HG02840 (cell line): ENCODE results near the gene TMEM109.
"Not testable (repeated sequence)": the region's sequence is repeated elsewhere in the genome, so short reads cannot be mapped to it uniquely, and the experiment has no call there.

Experiments
- ATAC-seq: cut with Tn5 transposase; IDR thresholded peaks from one replicate; pipeline ENCODE4 v1.9.1; 2021; ENCODE audit warnings: mild to moderate bottlenecking, moderate library complexity, moderate number of reproducible peaks; ENCODE audit not compliant: unreplicated experiment, low FRiP score

Gene TMEM109

DNA sequence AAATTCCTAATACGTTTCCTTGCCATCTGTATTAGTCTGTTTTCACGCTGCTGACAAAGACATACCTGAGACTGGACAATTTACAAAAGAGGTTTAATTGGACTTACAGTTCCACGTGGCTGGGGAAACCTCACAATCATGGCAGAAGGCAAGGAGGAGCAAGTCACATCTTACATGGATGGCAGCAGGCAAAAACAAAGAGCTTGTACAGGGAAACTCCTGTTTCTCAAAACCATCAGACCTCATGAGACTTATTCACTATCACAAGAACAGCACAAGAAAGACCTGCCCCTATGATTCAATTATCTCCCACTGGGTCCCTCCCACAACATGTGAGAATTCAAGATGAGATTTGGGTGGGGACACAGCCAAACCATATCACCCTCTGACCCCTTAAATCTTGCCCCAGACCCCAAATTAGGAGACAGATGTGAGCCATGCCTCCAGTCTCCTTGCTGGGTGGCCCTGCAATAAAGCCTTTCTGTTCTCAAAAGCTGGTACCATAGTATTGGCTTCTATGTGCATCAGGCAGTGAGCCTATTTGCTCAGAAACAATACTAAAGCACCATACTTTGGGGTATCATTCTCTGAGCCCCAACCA lies 4.2 kb upstream of the TMEM109 start:
- ATAC-seq = not testable (repeated sequence)

DNA sequence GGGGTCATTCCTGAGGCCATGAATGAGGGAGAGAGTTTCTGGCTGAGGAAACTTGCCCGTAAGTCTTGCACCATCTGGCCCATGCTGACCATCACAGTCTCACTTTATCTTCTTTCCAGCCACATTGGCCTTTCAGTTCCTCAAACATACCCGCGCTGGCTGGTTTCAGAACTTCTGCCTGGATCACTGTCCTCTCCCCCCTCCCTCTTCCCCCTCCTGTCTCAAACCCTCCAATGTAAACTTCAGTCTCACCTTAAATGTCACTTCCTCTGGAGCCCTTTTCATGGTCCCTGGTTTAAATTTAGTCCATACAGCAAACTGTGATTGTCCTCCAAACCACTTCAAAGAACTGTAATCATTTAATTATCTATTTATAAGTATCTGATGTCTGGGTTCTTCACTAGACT lies 3.7 kb upstream of the TMEM109 start:
- ATAC-seq = peak; percentile 24

DNA sequence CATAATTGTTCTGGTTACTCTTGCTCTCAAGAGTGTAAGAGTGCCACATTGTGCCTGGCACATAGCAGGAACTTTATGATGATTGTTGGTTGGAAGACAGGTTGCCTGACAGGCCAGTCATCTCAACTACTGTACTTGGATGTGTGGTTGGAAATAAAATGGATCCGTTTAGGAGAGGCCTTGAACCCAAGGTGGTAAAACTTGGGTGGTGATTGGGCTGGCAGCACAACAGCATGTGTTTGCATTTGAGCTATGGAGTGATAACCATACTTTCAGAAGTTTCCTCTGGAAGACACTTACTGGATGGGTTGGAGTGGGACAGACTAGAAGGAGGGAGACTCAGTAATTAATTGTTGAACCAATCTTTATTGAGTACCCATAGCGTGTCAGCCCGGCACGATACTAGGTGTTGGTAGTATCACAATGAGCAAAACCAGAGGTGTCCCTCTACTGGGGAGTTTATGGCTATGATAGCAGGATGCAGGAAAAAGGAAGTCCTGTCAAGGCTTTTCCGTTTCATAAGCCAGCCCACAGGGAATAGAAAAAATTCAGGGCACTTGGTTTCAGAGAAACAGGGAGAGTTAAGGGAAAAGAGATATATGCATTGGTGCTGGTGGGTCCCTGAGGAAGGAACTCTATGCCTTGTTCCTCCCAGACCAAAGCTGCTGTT lies 3.1 kb upstream of the TMEM109 start:
- ATAC-seq = no peak

DNA sequence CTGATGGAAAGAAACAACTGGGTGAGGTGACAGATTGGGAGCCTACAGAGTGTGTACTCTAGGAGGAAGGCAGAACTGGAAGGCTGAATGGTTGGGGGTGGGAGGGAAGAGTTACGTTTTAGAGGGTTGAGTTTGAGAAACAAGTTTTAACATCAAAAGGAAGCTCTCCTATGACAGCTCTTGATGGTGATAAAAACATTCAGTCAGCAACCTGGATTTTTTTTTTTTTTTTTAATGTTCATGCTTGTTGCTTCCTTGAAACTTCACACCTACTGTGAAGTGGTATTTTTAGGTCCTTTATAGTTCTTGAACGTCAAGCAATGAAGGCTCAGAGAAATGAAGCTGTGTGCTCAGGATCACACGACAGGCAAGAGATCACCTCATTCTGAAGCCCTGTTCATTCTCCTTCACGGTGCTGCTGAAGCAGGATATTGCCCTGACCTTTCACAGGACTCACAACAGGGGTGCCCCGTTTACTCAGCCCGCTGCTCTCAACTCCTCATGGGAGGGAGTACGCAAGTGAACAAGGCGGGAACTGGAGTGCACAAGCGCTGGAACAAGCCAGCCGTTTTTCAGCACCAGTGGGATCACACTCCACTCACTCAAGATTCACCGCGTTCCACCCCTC lies 1.6 kb upstream of the TMEM109 start:
- no peak for ATAC-seq

DNA sequence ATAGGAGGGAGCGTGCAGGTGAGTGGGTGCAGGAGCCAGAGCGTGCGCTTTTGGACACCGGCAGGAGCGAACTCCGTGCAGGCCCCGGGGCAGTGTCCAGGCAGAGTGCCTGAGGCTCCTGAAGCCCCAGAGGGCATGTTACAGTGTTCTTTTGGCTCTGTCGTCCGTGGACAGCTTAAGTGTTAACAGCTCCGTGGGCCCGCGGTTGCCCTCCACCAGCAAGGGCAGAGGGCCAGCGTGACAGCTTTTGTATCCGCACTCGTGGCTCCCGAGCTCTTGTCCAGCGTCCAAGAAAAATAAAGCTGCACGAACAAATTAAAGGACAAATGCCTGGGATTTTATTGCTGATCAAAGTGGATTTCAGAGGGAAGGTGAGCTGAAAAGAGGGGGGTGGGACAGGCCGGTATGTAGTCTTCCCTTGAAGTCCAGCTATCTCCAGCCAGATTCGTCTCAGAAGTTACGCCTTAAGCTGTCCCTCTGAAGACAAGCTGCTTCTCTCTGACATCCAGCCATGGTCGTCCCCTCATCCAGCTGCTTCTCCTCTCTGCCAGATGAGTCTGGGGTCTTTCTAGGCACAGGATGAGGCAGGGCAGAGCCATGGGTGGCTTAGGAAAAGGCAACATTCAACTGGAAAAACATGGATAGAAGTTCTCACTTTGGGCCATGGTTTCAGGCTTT lies 968 bp upstream of the TMEM109 start:
- no peak for ATAC-seq

DNA sequence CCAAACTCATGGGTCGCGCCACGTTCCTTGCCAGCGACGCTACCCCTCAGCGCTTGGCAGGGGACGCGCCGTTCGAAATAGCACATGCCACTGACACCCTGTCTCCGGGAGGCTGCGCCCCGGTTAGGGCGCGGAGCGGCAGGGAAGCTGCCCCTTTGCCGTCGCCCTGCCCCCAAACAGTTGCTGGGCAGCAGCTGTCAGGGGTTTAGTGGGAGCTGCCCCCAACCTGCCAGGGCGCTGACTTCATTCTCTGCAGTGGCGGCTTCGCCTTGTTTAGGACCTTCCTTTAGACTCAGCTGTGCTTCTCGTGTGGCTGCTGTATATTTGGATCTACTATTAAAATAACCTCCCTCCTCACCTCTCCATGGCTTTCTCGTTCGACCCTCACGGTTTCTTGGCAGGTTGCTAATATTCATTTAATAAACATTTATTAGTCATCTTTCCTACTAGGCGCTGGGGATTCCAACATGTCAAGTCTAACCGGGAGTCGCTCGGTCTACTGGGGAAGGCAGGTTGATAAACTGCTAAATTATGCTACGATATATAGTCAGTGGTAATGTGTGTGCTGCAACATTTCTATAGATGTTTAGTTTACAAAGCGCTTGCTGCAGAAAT lies 782 bp downstream of the TMEM109 start:
- ATAC-seq = peak; percentile 1

DNA sequence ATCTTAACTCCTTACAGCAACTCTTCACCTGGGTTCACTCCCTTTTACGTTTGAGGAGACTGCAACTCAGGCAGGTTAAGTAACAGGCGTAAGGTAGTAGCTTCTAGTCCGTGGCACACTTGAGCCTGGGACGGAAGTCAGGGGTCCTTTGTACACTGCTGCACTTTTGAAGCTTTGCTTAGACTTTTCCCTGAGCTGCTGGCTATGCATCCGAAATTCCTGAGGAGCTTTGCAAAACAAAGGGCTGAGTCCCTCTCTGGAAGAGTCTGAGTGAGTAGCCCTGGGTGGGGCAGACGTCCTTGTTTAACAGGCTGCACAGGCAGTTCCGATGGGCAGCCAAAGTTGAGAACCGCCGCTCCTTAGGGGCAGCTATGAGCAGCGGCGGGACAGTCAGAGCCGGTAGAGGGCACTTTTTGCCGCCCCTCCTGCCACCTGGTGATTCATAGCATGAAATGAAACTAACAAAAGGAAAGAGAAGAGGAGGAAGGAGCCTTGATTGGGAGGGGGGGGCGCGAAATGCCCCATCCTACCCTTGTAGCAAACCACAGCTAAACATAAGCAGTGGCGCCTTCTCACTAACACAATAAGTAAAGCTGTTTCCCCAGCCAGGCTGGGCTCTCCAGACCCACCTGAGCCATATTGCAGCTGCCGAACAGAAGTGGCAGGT lies 1.4 kb downstream of the TMEM109 start:
- ATAC-seq = no peak

DNA sequence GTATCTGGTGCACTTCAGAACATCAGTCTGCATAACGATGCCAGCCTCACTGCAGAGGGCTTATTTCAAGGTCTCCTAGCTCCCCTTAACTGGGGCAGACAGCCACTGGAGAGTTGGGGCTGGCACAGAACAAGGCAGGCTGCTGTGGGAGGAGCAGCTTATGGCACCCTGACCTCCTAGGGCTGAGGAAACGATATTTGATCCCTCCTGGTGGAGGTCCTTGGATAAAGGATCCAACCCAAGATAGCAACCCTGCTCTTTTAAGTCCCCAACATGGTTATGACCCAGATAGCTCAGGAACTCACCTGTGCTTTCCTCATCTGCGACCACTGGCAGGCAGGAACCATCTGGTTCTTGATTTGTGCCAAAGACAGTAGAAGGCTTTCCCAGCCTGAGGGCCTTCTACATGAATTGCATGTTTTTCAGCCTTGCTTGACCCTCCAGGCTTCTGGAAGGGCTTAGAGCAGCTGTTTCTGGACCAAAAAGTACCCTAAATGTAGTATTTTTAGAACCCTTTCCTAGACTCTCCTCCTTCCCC lies 2.8 kb downstream of the TMEM109 start:
- no peak for ATAC-seq

DNA sequence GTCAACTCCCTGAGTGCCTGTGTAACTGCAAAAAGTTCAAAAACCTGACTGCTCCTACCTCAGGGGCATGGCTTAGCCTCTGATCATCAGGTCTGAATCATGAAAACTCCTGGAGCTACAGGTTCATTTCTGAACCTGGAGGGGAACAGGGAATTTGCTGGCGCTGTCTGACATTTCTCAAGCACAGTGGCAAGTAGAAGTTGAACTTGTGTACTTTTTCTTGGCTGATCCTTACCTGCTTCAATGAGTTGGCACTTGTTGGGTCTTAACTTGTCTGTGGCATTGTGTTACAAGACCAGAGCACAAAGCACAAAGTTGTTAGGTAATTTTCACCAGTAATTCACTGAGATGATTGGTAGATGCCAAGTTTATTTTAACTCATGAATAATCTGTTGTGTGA lies 3.3 kb downstream of the TMEM109 start:
- ATAC-seq = no peak

DNA sequence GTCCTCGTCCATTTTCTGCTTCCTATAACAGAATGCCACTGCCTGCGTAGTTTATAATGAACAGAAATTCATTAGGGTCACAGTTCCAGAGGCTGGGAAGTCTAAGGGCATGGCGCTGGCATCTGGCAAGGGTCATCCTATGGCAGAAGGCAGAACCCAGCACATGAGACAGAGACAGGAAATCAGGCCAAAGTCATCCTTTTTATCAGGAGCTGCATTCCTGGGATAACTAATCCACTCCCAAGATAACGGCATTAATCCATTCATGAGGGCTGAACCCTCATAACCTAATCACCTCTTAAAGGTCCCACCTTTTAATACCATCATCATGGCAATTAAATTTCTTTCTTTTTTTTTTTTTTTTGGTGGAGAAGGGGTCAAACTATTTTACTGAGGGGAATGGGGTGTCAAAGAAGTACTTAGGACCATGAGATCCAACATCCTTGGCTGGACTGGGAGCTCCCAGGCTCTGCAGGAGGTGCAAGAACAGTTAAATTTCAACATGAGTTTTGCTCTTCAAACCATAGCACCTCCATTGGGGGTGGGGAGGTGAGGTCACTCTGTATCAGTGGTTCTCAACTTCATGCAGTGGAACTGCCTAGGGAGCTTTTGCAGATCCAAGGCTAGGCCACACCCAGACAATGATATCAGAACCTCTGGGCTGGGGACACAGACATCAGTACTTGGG lies 4.4 kb downstream of the TMEM109 start:
- ATAC-seq = no peak

DNA sequence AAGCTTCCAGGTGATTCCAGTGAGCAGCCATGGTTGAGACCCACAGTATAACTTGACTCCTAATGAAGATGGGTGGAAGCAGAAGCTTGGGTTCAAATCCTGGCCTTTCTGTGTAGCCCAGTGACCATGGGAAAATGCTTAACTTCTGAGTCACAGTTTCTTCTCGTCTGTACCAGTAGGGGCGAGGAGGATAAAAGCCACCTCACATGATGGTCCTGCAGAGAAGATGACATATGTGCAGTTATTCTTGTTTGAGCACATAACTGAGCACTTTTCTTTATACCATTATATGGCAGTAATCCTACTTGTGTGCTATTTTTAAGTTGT lies 4.9 kb downstream of the TMEM109 start:
- ATAC-seq = no peak

DNA sequence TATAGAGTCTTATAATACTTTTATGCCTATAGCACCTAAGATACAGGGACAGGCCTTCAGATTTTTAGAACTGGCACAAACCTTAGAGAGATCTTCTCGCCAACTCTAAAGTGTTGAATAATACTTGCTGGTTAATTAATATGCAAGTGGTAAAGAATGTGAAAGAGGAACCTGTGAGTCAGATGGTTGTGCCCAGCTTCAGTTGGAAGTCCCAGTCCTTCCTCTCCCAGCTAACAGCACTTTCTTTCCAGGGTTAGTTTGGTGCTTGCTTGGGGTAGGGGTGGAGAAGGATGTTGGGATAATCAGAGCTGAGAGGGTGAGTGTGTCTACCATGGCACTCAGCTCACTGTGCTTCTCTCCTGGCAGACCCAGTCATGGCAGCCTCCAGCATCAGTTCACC lies 5.4 kb downstream of the TMEM109 start:
- ATAC-seq = no peak

DNA sequence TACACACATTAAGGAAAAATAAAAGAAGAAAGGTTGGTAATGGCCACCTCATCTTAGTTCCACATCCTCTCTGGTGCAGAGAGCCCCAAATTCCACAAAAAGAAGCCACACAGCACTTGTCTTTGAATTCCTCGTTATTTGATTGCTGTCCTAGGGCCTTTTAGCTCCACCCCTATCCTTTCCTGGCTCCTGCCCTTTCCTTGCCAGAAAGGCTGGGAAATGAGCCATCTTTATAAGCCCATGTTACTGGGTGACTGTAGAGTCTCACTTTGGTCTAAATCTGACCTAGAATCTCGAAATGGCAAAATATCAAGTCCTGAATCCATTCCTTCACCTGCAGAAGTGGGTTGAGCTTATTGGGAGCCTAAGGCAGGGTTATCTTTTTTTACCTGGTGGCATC lies 6.0 kb downstream of the TMEM109 start:
- ATAC-seq = no peak

DNA sequence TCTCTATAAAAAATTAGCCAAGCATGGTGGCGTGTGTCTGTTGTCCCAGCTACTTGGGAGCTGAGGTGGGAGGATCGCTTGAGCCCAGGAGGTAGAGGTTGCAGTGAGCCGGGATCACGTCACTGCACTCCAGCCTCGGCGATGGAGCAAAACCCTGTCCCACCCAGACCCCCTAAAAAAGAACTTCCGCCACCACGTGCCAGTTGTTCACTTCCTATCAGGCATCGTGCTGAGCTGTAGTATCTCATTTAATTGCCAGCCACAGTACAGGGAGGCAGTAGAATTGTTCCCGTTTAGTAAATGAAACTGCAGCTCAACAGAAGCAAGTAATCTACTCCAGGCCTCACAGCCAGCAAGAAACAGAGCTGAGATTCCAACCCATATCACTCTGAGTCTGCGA lies 7.3 kb downstream of the TMEM109 start:
- no peak for ATAC-seq

DNA sequence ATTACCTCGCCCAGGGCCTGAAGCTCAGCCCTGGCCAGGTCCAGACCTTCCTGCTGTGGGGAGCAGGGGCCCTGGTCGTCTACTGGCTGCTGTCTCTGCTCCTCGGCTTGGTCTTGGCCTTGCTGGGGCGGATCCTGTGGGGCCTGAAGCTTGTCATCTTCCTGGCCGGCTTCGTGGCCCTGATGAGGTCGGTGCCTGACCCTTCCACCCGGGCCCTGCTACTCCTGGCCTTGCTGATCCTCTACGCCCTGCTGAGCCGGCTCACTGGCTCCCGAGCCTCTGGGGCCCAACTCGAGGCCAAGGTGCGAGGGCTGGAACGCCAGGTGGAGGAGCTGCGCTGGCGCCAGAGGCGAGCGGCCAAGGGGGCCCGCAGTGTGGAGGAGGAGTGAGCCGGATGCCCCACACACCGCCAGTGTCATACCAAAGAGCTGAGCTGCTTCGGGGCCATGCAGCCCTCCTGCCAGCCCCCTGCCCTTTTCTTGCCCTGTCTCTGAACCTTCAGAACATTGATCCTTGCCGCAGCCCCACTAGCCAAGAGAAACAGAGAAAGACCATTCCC lies 7.9 kb downstream of the TMEM109 start:
- ATAC-seq = no peak

DNA sequence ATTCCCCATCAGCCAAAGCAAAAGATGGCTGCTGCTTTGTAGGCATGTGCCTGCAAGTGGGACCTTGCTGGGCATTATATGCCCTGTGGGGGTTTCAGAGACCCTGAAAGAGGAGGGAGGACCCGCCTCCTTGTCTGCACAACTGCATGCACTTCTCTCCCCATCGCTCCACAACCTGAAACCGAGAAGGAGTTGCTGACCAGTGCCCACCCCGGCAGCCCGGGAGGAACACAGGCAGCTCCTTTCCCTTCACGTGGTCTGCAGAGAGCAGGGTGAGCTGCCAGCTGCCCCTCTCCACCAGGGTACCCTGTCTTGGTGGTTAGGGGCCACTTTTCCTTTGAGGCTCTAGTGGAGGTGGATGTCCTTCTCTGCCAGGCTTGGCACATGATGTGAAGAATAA lies 8.9 kb downstream of the TMEM109 start:
- ATAC-seq = no peak

DNA sequence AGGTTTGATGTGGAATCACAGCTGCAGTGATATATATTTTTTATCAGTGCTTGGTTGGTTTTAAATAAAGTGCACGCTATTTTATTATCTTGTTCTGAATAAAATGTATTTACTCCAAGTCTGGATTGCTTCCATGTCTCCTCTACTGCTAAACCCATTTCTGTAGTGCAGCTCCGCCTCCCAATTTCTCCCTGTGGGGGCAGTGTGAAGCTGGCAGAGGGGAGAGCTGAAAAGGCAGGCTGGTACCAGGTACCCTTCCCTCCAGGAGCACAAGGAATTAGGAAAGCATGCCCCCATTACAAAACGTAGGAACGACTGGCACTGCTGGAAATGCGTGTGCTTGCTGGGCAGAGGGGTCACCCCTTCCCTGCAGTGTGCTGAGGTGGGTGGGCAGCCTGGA lies 9.4 kb downstream of the TMEM109 start:
- no peak for ATAC-seq

DNA sequence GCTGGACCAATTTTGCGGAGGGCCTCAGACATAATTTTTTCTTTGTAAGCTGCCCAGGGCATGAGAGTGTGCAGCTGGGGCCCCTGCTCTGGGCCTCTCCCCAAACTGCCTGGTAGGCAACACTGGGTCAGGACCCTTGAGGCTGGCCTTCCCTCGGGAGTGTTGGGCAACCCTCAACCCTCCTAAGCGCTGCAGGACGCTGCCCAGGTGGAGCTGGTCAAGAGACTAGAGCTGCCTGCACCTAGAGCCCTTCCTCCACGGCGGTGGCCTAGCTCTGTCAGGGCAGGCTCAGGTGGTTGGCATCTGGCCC lies 9.8 kb downstream of the TMEM109 start:
- no peak for ATAC-seq

DNA sequence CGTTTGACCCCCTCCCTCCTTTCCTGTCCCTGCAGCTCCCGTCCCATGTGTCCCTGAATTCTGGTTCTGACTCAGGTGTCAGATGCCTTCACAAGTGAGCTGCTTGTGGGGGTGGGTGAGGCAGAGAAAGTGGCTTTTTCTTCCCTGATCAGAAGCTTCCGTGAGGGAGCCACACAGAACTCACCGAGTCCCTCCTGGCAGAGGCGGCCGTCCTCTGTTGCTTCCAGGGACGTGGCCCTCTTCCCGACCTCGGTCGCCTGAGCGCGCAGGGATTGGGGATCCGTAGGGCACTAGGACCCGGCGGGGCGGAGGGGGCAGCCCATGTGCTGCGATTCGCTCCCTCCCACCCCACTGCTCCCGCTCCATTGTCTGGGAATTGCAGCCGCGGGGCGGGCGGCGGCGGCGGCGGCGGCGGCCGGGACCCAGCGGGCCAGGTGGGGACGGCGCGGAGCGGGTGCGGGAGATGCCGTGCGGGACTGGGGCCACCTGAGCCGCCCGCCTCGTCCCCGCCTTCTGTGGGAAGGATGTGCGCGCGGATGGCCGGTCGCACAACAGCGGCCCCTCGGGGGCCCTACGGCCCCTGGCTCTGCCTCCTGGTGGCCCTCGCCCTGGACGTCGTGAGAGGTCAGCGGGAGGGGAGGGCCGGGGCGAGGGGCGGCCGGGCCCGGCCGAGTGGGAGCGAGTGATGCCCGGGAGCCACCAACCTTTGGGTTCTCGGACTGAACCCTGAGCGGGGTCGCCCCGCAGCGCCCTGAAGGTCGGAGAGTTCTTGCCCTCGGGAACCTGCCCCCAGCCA lies 10.3 kb downstream of the TMEM109 start, which contains the start of gene TMEM132A:
TMEM132A (plus strand) TSS at position 351 of the 796 bp plus-strand sequence; CDS start at position 525, 174 bp downstream.
- ATAC-seq = no peak
